ENCODE measurements around the gene MAPRE3.

The MAPRE3 gene

GRCh38 chr2:26983746-26984145 lies 13.3 kb downstream of the MAPRE3 start:
- H3K27ac ChIP-seq, result no peak overlapping the region
- ChIA-PET CTCF (no interaction called here), POLR2A (ENCODE audit: low non-redundant PET) (no interaction called here)
- no peak for DNase-seq (ENCODE audit: low spot score)
- no peak for TF ChIP-seq CTCF (conservative IDR thresholded peaks at IDR 0.05; ENCODE audit: low read depth)

GRCh38 chr2:26985807-26986206 lies 15.4 kb downstream of the MAPRE3 start:
- CTCF ChIA-PET, result no interaction called here

GRCh38 chr2:26986576-26986975 lies 16.1 kb downstream of the MAPRE3 start:
- H3K27ac ChIP-seq, result no peak overlapping the region
- DNase-seq (ENCODE audit: low spot score), result no peak
- ChIA-PET POLR2A (ENCODE audit: low non-redundant PET) (no interaction called here), CTCF (interaction anchor here (0.6 to 1.0 kb wide), 3 partner anchors 23 to 140 kb away, joined by 3 read pairs; no protein-coding TSS in a partner anchor)
- TF ChIP-seq CTCF (conservative IDR thresholded peaks at IDR 0.05; ENCODE audit: low read depth), result no peak

More at GRCh38 chr2:26985807-26986206, 15.4 kb downstream of the MAPRE3 start:
- POLR2A ChIA-PET (ENCODE audit: low non-redundant PET), result no interaction called here
- no peak for TF ChIP-seq CTCF (conservative IDR thresholded peaks at IDR 0.05; ENCODE audit: low read depth)
- H3K27ac ChIP-seq, result no peak overlapping the region
- DNase-seq (ENCODE audit: low spot score), result no peak

- DNase-seq (ENCODE audit: low spot score), result no peak
- ChIA-PET CTCF (no interaction called here), POLR2A (ENCODE audit: low non-redundant PET) (no interaction called here)
- TF ChIP-seq CTCF (conservative IDR thresholded peaks at IDR 0.05; ENCODE audit: low read depth), result no peak
- H3K27ac ChIP-seq, result no peak overlapping the region
Observed at GRCh38 chr2:26988058-26988860, 17.8 kb downstream of the MAPRE3 start.

GRCh38 chr2:26989156-26989555 lies 18.7 kb downstream of the MAPRE3 start:
- no peak overlapping the region for H3K27ac ChIP-seq
- no peak for TF ChIP-seq CTCF (conservative IDR thresholded peaks at IDR 0.05; ENCODE audit: low read depth)
- CTCF ChIA-PET, result no interaction called here
- no peak for DNase-seq (ENCODE audit: low spot score)
- POLR2A ChIA-PET (ENCODE audit: low non-redundant PET), result no interaction called here

- no peak for DNase-seq (ENCODE audit: low spot score)
- ChIA-PET POLR2A (ENCODE audit: low non-redundant PET) (no interaction called here), CTCF (interaction anchor here (0.6 kb wide), 1 partner anchor 25 kb away, joined by 3 read pairs; no protein-coding TSS in a partner anchor)
- H3K27ac ChIP-seq, result no peak overlapping the region
- no peak for TF ChIP-seq CTCF (conservative IDR thresholded peaks at IDR 0.05; ENCODE audit: low read depth)
Observed at GRCh38 chr2:26991717-26992116, 21.3 kb downstream of the MAPRE3 start.

All from RWPE1 (cell line).